ENCODE data around the gene SLC35A2.

SLC35A2 gene

GRCh38 chrX:48911412-48912182, at the start of gene SLC35A2:
SLC35A2 (minus strand) TSS chrX:48911646; CDS start chrX:48911636, 10 bp downstream.
- peak; percentile 71 for DNase-seq

DNA sequence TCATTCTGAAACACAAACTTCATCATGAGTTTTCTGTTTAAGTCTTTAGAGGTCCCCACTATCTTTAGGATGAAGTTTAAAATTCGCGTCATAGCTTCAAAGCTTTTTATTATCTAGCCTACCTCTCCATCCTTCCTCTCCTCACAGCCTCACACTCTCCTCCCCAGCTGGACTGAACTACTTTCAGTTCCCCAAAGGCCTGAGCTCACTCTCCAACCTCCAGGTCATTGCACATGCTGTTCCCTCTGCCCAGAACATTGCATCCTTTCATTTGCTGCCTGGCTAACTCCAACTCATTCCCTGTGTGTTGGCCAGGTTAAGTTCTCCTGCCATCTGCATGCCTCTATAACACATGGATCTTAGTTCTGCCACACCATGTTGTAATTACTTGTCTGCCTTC, 48.8 kb upstream of the SLC35A2 start:
- DNase-seq: no peak

- no peak for DNase-seq
Measured at GRCh38 chrX:48958635-48959094, 47.2 kb upstream of the SLC35A2 start.

DNA sequence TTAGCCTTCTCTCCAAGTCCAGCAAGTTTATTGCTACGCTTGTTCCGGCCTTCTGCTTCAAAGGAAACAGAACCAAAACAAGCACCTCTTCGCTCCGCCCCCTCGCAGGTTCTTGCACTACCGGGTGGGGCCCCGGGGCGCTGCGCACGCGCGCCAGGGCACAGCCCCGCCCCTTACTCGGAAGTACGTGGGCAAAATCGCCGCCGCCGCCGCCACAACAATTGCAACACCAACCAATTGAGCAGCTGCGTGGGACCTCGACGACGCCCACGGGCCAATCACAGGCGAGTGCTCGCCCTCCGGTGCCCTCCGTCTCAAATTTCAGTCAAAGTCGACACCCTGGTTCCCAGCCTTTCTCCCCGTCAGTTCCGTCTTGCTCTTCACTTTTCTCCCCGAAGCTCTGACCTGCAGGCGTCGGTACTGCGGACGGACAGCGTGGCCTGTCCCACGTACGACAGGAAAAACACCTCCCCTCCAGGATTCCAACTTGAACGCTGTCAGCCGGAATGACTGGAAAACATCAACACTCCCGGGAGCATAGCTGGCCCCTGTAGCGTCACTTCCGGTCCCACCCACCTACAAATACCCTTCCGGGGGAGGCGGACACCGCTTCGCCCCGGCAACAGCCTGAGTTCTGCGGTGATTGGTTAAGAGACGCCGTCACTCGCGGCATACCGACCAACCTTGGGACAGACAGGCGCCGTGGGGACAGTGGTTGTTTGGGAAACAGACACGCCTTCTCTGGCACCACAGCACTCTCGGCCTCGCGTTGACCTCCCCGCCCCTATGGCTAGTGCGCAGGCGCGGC, 46.6 kb upstream of the SLC35A2 start:
- peak; percentile 94 for DNase-seq

DNA sequence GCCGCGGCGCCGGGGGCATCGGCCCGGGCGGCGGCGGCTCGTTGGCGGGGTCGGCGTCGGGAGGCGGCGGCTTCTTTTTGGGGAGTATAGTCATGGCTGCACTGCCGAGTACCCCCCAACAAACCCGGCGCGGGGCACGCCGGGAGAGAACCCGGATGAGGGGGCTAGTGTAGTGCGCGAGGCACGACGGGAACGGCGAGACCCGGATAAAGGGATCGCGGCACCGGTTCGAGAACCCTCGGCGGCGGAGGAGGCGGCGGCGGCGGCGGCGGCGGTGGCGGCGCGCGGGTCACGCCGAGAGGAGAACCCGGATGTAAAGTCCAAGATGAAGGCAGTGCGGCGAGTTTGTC, 46.0 kb upstream of the SLC35A2 start, which contains the start of gene OTUD5:
Gene OTUD5 (minus strand): TSS at position 131 of the 350 bp plus-strand sequence. CDS start 37 bp downstream, at position 94.
- DNase-seq: peak; percentile 59

DNA sequence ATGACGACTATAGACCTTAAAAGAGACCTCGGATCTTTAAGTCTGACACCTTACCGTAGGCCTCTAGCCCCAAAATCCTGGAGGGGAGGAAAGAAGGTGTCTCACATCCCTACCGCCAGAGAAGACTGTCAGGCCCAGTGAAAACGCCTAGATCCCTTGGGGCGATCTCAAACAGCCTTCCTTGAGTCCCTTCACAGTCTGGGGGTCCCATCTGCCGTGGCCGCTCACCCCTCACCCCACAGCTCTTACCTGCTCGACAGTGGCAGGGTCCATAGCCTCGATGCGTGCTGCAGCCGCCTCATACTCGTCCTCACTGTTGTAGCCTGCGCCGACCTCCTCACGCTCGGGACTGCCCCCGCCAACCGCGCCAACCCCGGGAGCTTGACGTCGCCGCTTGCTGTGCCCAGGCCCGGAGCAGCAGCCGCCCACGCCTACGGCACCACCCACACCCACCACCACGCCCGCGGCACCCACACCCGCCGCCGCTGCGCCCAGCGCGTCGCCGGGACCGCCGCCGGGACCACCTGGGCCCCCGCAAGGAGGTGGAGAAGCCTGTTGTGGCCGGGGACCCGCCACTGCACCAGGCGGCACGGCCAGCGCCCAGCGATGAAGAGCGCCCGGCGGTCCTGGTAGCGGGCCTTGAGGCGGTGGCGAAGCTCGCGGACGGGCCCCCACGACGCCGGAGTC, 45.4 kb upstream of the SLC35A2 start:
- DNase-seq: no peak

GRCh38 chrX:48948589-48948988, 37.1 kb upstream of the SLC35A2 start:
- DNase-seq: no peak

DNA sequence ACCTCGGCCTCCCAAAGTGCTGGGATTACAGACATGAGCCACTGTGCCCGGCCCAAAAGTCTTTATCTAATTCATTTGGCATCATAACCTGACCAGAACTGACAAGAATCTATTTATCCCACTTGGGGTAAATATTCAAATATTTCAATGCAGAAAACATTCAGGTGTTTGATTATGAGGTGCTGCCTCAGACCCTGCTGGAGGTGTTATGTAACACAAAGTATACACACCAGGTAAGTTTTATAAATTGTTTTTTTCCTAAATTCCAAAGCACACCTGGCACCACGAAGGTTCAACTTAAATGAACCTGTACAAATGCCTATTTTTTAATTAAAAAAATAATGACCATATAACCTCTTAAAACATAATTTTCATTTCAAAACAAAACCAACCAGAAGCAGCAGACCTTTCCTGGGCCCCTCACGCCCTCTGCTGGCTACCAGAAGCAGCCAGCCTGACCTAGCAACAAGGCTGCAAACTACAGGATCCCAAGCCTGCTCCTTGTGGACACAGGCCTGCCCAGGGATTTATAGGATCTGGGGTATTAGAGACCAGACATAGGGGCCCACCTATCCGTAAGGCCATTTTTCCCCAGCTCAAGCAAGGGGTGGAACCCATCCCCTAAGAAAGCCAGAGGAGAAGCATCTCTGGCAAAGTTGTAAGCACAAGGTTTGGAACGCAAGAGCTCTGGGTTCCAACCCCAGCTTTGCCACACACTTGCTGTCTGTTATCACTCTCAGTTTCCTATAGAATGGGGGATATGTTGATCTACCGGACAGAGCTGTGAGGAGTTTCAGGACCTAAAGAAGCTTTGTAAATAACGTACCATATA, 34.3 kb upstream of the SLC35A2 start:
- no peak for DNase-seq

GRCh38 chrX:48942895-48943294, 31.4 kb upstream of the SLC35A2 start:
- DNase-seq: no peak

DNA sequence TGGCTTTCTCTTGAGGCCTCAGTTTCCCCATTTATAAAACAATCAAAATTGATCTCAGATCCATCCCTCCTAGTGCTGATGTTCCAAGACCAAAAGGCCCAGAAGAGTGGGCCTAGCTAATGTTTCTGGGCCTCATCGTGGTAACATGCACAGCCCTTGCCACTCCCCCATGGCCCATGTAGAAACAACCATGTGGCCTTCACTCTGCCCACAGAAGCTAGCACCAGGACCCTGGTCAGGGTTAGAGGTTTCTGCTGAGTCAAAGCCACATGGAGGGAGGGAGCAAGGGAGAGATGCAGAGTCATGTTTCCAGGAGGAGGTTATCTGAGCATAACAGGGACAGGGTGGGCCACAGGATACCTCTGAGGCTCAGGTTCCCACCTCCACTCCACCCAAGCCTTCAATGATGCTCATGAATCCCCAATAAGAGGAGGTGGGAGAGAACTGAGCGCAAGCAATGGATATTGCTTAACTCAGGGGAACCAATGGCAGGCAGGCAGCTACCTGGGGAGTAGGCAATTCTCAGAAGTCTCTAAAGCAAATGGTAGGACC, 29.0 kb upstream of the SLC35A2 start:
- no peak for DNase-seq

GRCh38 chrX:48939524-48940228, 28.2 kb upstream of the SLC35A2 start:
- DNase-seq: no peak

GRCh38 chrX:48938721-48939425, 27.4 kb upstream of the SLC35A2 start:
- DNase-seq: no peak

DNA sequence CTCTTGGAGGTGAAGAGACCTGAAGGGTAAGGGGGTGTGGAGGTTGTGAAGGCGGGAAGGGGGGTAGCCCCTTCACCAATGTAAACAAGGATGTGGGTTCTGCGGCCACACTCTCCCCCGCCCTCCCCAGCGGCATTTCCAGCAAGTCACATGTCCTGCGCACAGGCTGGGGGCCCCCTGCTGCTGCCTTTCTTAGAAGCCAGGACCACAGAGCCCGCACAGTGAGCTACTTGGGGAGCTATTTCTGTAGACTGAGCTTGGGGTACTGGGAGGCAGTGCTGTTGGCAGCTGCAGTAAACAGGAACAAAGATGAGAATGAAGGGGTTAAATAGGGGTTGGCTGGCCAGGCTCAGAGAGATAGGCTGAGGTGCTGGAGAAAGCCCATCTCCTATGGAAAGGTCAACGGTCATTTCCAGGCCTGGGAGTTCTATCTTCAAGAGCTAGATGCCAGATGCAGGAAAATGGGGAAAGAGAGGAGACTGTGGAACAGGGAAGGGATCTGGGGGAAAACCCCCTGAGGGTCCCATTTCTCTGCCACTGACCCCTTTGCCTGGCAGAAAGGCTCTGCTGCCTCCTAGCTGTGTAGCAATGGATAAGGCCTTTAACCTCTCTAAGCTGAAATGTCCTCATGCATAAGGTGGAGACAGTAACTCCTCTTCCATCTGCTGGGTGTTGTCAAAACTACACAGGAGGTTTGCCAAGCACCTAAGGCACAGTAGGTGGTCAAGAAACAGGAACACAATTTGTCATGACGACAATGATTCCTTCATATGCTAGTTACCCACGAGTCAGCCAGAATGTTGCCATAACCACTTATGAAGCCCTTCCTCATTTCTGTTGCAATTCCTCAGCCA, 25.8 kb upstream of the SLC35A2 start:
- DNase-seq: no peak

GRCh38 chrX:48936429-48937053, 25.1 kb upstream of the SLC35A2 start:
- DNase-seq: no peak

GRCh38 chrX:48935301-48935670, 23.8 kb upstream of the SLC35A2 start:
- DNase-seq: no peak

- no peak for DNase-seq
Measured at GRCh38 chrX:48934581-48935300, 23.3 kb upstream of the SLC35A2 start.

GRCh38 chrX:48933757-48934156, 22.3 kb upstream of the SLC35A2 start:
- no peak for DNase-seq

DNA sequence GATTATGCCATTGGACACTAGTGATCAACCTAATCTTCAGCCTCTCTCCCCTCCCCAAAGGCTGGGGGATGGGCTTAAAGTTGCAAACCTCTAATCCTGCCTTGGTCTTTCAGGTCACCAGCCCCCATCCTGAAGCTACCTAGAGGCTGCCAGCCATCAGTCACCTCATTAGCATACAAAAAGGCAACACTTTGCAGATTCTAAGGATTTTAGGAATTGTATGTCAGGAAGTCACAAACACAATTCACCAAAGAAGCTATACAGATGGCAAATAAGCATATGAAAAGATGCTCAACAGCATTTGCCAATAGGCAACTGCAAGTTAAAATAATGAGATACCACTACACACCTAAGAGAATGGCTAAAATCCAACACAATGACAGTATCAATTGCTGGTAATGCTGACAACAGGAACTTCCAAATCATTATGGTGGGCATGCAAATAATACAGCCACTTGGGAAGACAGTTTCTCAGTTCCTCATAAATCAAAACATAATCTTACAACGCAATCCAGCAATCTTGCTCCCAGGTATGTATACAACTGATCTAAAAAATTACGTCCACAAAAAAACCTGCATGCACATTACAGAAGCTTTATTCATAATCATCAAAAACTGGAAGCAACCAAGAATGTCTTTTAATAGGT, 16.4 kb upstream of the SLC35A2 start:
- no peak for DNase-seq

Data from NCI-H2029 (cell line).